Cerebellar cortex (tissue), 1 donor: ENCODE results near the gene THOC6.

ENCODE experiments used
- DNase-seq: peaks from one replicate; pipeline ENCODE4 v3.0.0-alpha.2; 2015; ENCODE audit warnings: low spot score

Gene THOC6

GRCh38 chr16:3015865-3016521, 7.8 kb upstream of the THOC6 start:
- no peak for DNase-seq

- DNase-seq = no peak
Measured at GRCh38 chr16:3017344-3017743, 6.5 kb upstream of the THOC6 start.

GRCh38 chr16:3017794-3018506, 5.9 kb upstream of the THOC6 start, which contains the start of gene CLDN6:
Gene CLDN6 (minus strand): TSS chr16:3018183. CDS start chr16:3016021, 2,162 bp downstream.
- no peak for DNase-seq

- DNase-seq = no peak
Measured at GRCh38 chr16:3019594-3020246, 4.1 kb upstream of the THOC6 start.

DNA sequence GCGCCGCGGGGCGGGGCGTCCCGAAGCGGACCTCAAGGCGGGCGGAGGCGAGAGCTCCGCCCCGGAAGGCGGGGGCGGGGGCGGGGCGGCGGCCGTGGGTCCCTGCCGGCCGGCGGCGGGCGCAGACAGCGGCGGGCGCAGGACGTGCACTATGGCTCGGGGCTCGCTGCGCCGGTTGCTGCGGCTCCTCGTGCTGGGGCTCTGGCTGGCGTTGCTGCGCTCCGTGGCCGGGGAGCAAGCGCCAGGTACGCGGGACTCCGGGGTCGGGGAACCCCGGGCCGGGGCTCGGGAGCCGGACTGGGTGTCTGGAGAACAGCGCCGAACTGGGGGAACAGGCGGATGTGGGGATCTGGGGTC, 3.6 kb upstream of the THOC6 start, which contains the start of gene TNFRSF12A:
Gene TNFRSF12A (plus strand): TSS at position 122 of the 357 bp plus-strand sequence. CDS start 30 bp downstream, at position 152.
- DNase-seq = peak; percentile 53

GRCh38 chr16:3020604-3021448, 3.0 kb upstream of the THOC6 start:
- DNase-seq = peak; percentile 62

DNA sequence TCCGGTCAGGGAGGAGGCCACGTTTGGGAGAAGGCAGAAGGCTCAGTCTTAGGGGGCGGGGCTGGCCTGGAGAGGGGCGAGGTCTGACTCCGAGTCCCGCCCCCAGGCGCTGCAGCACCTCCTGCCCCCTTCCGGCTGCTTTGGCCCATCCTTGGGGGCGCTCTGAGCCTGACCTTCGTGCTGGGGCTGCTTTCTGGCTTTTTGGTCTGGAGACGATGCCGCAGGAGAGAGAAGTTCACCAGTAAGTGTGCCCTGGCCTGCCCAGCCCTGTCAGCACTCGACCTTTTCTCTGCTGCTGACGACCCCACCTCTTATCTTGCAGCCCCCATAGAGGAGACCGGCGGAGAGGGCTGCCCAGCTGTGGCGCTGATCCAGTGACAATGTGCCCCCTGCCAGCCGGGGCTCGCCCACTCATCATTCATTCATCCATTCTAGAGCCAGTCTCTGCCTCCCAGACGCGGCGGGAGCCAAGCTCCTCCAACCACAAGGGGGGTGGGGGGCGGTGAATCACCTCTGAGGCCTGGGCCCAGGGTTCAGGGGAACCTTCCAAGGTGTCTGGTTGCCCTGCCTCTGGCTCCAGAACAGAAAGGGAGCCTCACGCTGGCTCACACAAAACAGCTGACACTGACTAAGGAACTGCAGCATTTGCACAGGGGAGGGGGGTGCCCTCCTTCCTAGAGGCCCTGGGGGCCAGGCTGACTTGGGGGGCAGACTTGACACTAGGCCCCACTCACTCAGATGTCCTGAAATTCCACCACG, 2.2 kb upstream of the THOC6 start:
- peak; percentile 84 for DNase-seq

GRCh38 chr16:3022208-3022683, 1.6 kb upstream of the THOC6 start:
- DNase-seq = peak; percentile 77

DNA sequence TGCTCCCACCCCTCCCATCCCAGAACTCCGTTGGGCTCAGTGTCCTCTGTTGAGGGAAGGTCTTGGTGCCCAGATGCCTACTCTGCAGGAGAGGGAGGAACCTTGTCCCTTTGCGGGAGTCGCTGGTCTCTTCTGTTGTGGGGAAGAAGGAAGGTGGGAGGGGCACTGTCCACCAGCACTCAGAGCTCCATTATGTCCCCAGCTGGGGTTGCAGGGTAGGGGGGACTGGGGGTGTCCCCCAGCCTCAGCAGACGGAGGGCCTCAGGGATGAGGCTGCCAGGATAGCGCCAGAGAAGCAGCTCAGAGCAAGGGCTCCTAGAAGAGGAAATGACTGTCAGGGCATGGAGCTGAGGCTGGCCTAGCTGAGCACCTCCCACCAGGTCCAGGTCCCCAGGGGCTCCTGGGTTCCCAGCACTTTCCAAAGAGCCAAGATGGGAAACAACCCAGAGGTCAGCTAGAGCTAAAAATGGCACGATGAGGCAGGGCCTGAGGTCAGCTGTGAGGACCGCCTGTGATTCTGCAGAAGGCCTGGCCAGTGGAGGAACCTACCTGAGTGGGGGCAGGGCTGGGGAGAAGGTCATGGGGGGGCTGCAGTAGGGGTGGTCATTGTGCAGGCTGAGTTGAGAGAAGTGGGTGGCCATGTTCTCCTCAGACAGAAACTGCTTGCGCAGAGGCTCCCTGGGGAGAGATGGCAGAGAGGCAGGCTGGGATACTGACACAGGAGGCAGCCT, 986 bp upstream of the THOC6 start:
- DNase-seq = no peak

- peak; percentile 80 for DNase-seq
Measured at GRCh38 chr16:3023415-3023668, 493 bp upstream of the THOC6 start.

GRCh38 chr16:3025032-3026002, 1.5 kb downstream of the THOC6 start:
- DNase-seq = no peak

DNA sequence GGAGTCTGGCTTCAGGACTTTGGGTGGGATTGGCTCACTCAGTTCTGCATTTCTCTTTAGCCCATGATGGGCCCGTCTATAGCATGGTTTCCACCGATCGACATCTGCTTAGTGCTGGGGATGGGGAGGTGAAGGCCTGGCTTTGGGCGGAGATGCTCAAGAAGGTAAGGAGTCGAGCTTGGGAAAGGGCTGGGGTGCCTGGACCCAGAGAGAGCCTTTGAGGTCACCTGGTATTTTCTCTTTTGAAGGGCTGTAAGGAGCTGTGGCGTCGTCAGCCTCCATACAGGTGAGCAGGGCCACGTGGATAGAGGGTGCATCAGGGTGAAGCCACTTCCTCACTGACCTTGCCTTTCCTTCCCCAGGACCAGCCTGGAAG, 2.2 kb downstream of the THOC6 start:
- DNase-seq = no peak

- no peak for DNase-seq
Measured at GRCh38 chr16:3026609-3027488, 3.0 kb downstream of the THOC6 start.

- DNase-seq = no peak
Measured at GRCh38 chr16:3027489-3027795, 3.6 kb downstream of the THOC6 start.

GRCh38 chr16:3027983-3028715, 4.3 kb downstream of the THOC6 start:
- DNase-seq = peak; percentile 89

DNA sequence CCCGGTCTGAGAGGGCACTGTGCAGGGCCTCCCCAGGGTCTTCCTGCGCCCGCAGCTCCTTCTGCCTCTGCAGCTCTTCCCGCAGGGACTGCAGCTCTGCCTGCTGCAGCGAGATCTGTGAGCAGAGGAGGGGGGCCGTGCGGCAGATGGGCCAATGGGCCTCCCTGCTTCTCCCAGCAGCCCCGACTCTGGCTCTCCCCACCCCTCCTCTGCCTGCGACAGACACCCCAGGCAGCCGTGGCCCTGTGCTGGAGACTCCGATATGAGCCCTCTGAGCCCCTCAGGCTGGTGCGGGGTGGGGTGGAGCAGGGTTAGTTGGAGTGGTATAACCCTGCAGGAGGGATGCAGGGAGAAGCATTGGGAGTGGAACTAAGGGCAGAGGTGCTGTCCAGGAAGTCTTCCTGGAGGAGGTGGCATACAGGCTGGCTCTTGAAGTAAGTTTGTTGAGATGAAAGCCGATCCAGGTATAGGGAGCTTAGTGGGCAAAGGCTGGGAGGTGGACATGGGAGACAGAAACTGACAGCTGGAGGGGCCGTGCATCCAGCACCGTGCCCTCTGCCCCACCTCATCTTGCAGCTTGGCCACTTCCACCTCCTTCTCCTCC, 5.0 kb downstream of the THOC6 start:
- no peak for DNase-seq

- DNase-seq = no peak
Measured at GRCh38 chr16:3029491-3030221, 5.8 kb downstream of the THOC6 start.
